ENCODE measurements around the gene MASP2. TPM values are rescaled to one million over a fixed set of nuclear protein-coding genes. Genes with fewer than 3 reads are reported as not detected.

The MASP2 gene
- polyA plus RNA-seq, 1 of the 3 experiments (the other 2 are of a cell fraction) = not detected

GRCh38 chr1:11028018-11028417, 19.0 kb downstream of the MASP2 start:
- no peak overlapping the region for H2AFZ ChIP-seq (ENCODE audit: low read depth)
- CTCF ChIA-PET = interaction anchor here (1.8 kb wide), 1 partner anchor 10 kb away, joined by 24 read pairs; no protein-coding TSS in a partner anchor
- no peak overlapping the region for H3K9ac ChIP-seq
- 100% methylated on average over 3 of the region's 3 CpGs for WGBS (ENCODE audit: low lambda C conversion rate)
- H3K4me2 ChIP-seq = no peak overlapping the region
- peaks cover 22% of the 10 kb centered on the region for H3F3A ChIP-seq (replicated peaks; ENCODE audit: insufficient read depth)
- DNase-seq = no peak
- no peak overlapping the region for H3K27ac ChIP-seq (ENCODE audit: low read depth in 2 of 2, low read length in 1 of 2)
- no peaks in the 10 kb centered on the region for H3K9me3 ChIP-seq
- peaks cover 12% of the 10 kb centered on the region; the same call in 1 of the 2 replicates for H4K20me1 ChIP-seq (ENCODE audit: insufficient read depth)
- no peaks in the 10 kb centered on the region for H3K79me2 ChIP-seq (ENCODE audit: insufficient read depth)
- H3K36me3 ChIP-seq (replicated peaks in 1 of 2; ENCODE audit: control insufficient read depth in 1 of 2, insufficient read depth in 2 of 2, low read length in 1 of 2) = peaks cover 45% of the 10 kb centered on the region in 2 experiments
- H3K9me2 ChIP-seq = no peaks in the 10 kb centered on the region
- POLR2A ChIA-PET = no interaction called here
- no peaks in the 10 kb centered on the region for H3K27me3 ChIP-seq (ENCODE audit: insufficient read depth)
- no peaks in the 10 kb centered on the region for H3K4me1 ChIP-seq (ENCODE audit: control insufficient read depth in 1 of 2, insufficient read depth in 2 of 2, low read depth in 1 of 2, low read length in 1 of 2)
- no peak for TF ChIP-seq GATA2 (CRISPR knock-in tag; IDR thresholded peaks at IDR 0.05)
- no peak for TF ChIP-seq TAF1 (IDR thresholded peaks at IDR 0.05; ENCODE audit: borderline replicate concordance, low read depth, low read length)
- TF ChIP-seq RFX5 (IDR thresholded peaks at IDR 0.05; ENCODE audit: low read length) = no peak
- TF ChIP-seq POLR2AphosphoS5 (IDR thresholded peaks at IDR 0.05; ENCODE audit: low read depth, low read length) = no peak
- TF ChIP-seq JUND (IDR thresholded peaks at IDR 0.05) = no peak
- no peak for TF ChIP-seq EZH2phosphoT487 (IDR thresholded peaks at IDR 0.05; ENCODE audit: borderline replicate concordance, low read depth)
- TF ChIP-seq MAX (IDR thresholded peaks at IDR 0.05; ENCODE audit: low read depth) = no peak
- TF ChIP-seq FOSL2 (IDR thresholded peaks at IDR 0.05; ENCODE audit: borderline replicate concordance, low read depth) = no peak
- no peak for TF ChIP-seq RAD21 (IDR thresholded peaks at IDR 0.05; ENCODE audit: low read length)
- TF ChIP-seq, protein P1, sequence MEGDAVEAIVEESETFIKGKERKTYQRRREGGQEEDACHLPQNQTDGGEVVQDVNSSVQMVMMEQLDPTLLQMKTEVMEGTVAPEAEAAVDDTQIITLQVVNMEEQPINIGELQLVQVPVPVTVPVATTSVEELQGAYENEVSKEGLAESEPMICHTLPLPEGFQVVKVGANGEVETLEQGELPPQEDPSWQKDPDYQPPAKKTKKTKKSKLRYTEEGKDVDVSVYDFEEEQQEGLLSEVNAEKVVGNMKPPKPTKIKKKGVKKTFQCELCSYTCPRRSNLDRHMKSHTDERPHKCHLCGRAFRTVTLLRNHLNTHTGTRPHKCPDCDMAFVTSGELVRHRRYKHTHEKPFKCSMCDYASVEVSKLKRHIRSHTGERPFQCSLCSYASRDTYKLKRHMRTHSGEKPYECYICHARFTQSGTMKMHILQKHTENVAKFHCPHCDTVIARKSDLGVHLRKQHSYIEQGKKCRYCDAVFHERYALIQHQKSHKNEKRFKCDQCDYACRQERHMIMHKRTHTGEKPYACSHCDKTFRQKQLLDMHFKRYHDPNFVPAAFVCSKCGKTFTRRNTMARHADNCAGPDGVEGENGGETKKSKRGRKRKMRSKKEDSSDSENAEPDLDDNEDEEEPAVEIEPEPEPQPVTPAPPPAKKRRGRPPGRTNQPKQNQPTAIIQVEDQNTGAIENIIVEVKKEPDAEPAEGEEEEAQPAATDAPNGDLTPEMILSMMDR (IDR thresholded peaks at IDR 0.05) = no peak
- no peak for TF ChIP-seq FOXM1 (IDR thresholded peaks at IDR 0.05; ENCODE audit: low read depth)
- no peak for TF ChIP-seq CHD2 (IDR thresholded peaks at IDR 0.05; ENCODE audit: low read length, partially characterized antibody)
- TF ChIP-seq, protein P2, sequence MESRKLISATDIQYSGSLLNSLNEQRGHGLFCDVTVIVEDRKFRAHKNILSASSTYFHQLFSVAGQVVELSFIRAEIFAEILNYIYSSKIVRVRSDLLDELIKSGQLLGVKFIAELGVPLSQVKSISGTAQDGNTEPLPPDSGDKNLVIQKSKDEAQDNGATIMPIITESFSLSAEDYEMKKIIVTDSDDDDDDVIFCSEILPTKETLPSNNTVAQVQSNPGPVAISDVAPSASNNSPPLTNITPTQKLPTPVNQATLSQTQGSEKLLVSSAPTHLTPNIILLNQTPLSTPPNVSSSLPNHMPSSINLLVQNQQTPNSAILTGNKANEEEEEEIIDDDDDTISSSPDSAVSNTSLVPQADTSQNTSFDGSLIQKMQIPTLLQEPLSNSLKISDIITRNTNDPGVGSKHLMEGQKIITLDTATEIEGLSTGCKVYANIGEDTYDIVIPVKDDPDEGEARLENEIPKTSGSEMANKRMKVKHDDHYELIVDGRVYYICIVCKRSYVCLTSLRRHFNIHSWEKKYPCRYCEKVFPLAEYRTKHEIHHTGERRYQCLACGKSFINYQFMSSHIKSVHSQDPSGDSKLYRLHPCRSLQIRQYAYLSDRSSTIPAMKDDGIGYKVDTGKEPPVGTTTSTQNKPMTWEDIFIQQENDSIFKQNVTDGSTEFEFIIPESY (IDR thresholded peaks at IDR 0.05; ENCODE audit: borderline replicate concordance, low read depth) = no peak
- no peak for TF ChIP-seq IRF3 (IDR thresholded peaks at IDR 0.05; ENCODE audit: low read depth, low read length)
- no peak for TF ChIP-seq NRF1 (IDR thresholded peaks at IDR 0.05; ENCODE audit: low read depth, low read length)
- no peak for TF ChIP-seq NFIC (IDR thresholded peaks at IDR 0.05; ENCODE audit: borderline replicate concordance)
- TF ChIP-seq GABPA (IDR thresholded peaks at IDR 0.05; ENCODE audit: low read depth) = no peak
- TF ChIP-seq, protein P3, sequence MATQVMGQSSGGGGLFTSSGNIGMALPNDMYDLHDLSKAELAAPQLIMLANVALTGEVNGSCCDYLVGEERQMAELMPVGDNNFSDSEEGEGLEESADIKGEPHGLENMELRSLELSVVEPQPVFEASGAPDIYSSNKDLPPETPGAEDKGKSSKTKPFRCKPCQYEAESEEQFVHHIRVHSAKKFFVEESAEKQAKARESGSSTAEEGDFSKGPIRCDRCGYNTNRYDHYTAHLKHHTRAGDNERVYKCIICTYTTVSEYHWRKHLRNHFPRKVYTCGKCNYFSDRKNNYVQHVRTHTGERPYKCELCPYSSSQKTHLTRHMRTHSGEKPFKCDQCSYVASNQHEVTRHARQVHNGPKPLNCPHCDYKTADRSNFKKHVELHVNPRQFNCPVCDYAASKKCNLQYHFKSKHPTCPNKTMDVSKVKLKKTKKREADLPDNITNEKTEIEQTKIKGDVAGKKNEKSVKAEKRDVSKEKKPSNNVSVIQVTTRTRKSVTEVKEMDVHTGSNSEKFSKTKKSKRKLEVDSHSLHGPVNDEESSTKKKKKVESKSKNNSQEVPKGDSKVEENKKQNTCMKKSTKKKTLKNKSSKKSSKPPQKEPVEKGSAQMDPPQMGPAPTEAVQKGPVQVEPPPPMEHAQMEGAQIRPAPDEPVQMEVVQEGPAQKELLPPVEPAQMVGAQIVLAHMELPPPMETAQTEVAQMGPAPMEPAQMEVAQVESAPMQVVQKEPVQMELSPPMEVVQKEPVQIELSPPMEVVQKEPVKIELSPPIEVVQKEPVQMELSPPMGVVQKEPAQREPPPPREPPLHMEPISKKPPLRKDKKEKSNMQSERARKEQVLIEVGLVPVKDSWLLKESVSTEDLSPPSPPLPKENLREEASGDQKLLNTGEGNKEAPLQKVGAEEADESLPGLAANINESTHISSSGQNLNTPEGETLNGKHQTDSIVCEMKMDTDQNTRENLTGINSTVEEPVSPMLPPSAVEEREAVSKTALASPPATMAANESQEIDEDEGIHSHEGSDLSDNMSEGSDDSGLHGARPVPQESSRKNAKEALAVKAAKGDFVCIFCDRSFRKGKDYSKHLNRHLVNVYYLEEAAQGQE (IDR thresholded peaks at IDR 0.05; ENCODE audit: low read depth, low read length) = no peak
- no peak for TF ChIP-seq EP300 (IDR thresholded peaks at IDR 0.05; ENCODE audit: borderline replicate concordance in 1 of 2, low read depth in 1 of 2, low read length in 1 of 2)
- no peak overlapping the region for H3K4me3 ChIP-seq (ENCODE audit: low read depth in 2 of 2, low read length in 1 of 2)

Measured in SK-N-SH (cell line).